ENCODE results near the gene BCAP31. TPM values are rescaled to one million over a fixed set of nuclear protein-coding genes. Genes with fewer than 3 reads are reported as not detected.
"Not testable (repeated sequence)": the region's sequence is repeated elsewhere in the genome, so short reads cannot be mapped to it uniquely, and the experiment has no call there.

Gene BCAP31
- total RNA-seq, 1 experiment from 2014 or later = 138 TPM

GRCh38 chrX:153735274-153735673, 11.1 kb upstream of the BCAP31 start:
- DNase-seq (ENCODE audit: low read depth) = no peak

GRCh38 chrX:153734871-153735270, 10.7 kb upstream of the BCAP31 start:
- no peak for DNase-seq (ENCODE audit: low read depth)

GRCh38 chrX:153733651-153734240, 9.6 kb upstream of the BCAP31 start:
- no peak for DNase-seq (ENCODE audit: low read depth)

- DNase-seq (ENCODE audit: low read depth) = no peak
Observed at GRCh38 chrX:153732401-153732800, 8.2 kb upstream of the BCAP31 start.

- DNase-seq (ENCODE audit: low read depth) = no peak
Observed at GRCh38 chrX:153731845-153732215, 7.6 kb upstream of the BCAP31 start.

GRCh38 chrX:153731117-153731844, 7.1 kb upstream of the BCAP31 start:
- no peak for DNase-seq (ENCODE audit: low read depth)

- DNase-seq (ENCODE audit: low read depth) = not testable (repeated sequence)
Observed at GRCh38 chrX:153730115-153730514, 5.9 kb upstream of the BCAP31 start.

- no peak for DNase-seq (ENCODE audit: low read depth)
Observed at GRCh38 chrX:153728951-153729631, 4.9 kb upstream of the BCAP31 start.

GRCh38 chrX:153728095-153728494, 3.9 kb upstream of the BCAP31 start:
- DNase-seq (ENCODE audit: low read depth) = no peak

- DNase-seq (ENCODE audit: low read depth) = peak; percentile 48
Observed at GRCh38 chrX:153727123-153727931, 3.1 kb upstream of the BCAP31 start.

GRCh38 chrX:153726286-153727122, 2.3 kb upstream of the BCAP31 start:
- DNase-seq (ENCODE audit: low read depth) = peak; percentile 80

- no peak for DNase-seq (ENCODE audit: low read depth)
Observed at GRCh38 chrX:153725832-153726285, 1.7 kb upstream of the BCAP31 start.

GRCh38 chrX:153725039-153725831, 1.0 kb upstream of the BCAP31 start:
- no peak for DNase-seq (ENCODE audit: low read depth)

- DNase-seq (ENCODE audit: low read depth) = no peak
Observed at GRCh38 chrX:153723351-153724251, 586 bp downstream of the BCAP31 start.

- no peak for DNase-seq (ENCODE audit: low read depth)
Observed at GRCh38 chrX:153722704-153723350, 1.4 kb downstream of the BCAP31 start.

GRCh38 chrX:153719701-153720100, 4.5 kb downstream of the BCAP31 start:
- no peak for DNase-seq (ENCODE audit: low read depth)

- DNase-seq (ENCODE audit: low read depth) = no peak
Observed at GRCh38 chrX:153719238-153719637, 4.9 kb downstream of the BCAP31 start.

- no peak for DNase-seq (ENCODE audit: low read depth)
Observed at GRCh38 chrX:153717445-153717844, 6.7 kb downstream of the BCAP31 start.

- DNase-seq (ENCODE audit: low read depth) = no peak
Observed at GRCh38 chrX:153714256-153714655, 9.9 kb downstream of the BCAP31 start.

Data from LHCN-M2 (cell line).